Activated naive CD8-positive, alpha-beta T cell (primary cell): ENCODE data around the gene XCR1.
A peak's percentile ranks its signal among the peaks of the same experiment; 100 is the strongest.

Experiments used
- H3K27ac Mint-ChIP-seq: one replicate; pipeline ENCODE4 v1.8.0; 2021; ENCODE audit warnings: mixed read lengths
- H3K27me3 Mint-ChIP-seq: one replicate; pipeline ENCODE4 v1.8.0; 2021; ENCODE audit warnings: mixed read lengths
- H3K36me3 Mint-ChIP-seq: one replicate; pipeline ENCODE4 v1.8.0; 2021; ENCODE audit warnings: mixed read lengths
- H3K4me1 Mint-ChIP-seq: one replicate; pipeline ENCODE4 v1.8.0; 2021; ENCODE audit warnings: low read depth, mixed read lengths
- H3K4me3 Mint-ChIP-seq: one replicate; pipeline ENCODE4 v1.8.0; 2021; ENCODE audit warnings: mild to moderate bottlenecking, mixed read lengths
- H3K9me3 Mint-ChIP-seq: one replicate; pipeline ENCODE4 v1.8.0; 2021; ENCODE audit warnings: low read depth, mixed read lengths

The XCR1 gene

GRCh38 chr3:46027021-46027705 lies at the start of gene XCR1:
Gene XCR1 (minus strand): TSS chr3:46027483. CDS start chr3:46021947, 5,536 bp downstream.
- no peaks in the 10 kb centered on the region for H3K27me3 Mint-ChIP-seq
- H3K4me3 Mint-ChIP-seq, result no peak within 1 kb of the TSS
- no peaks in the 10 kb centered on the region for H3K4me1 Mint-ChIP-seq
- peaks cover 2% of the 10 kb centered on the region for H3K36me3 Mint-ChIP-seq
- peaks cover 3% of the 10 kb centered on the region for H3K9me3 Mint-ChIP-seq
- H3K27ac Mint-ChIP-seq, result no peak within 1 kb of the TSS

GRCh38 chr3:46076606-46077005 lies 49.3 kb upstream of the XCR1 start:
- H3K4me3 Mint-ChIP-seq, result no peak overlapping the region
- H3K9me3 Mint-ChIP-seq, result peaks cover 8% of the 10 kb centered on the region
- H3K27me3 Mint-ChIP-seq, result peaks cover 3% of the 10 kb centered on the region
- H3K27ac Mint-ChIP-seq, result no peak overlapping the region
- H3K4me1 Mint-ChIP-seq, result peaks cover 16% of the 10 kb centered on the region
- H3K36me3 Mint-ChIP-seq, result no peaks in the 10 kb centered on the region

GRCh38 chr3:46075816-46076215 lies 48.5 kb upstream of the XCR1 start:
- peaks cover 3% of the 10 kb centered on the region for H3K27me3 Mint-ChIP-seq
- H3K4me1 Mint-ChIP-seq, result peaks cover 24% of the 10 kb centered on the region
- no peak overlapping the region for H3K4me3 Mint-ChIP-seq
- H3K27ac Mint-ChIP-seq, result no peak overlapping the region
- H3K9me3 Mint-ChIP-seq, result peaks cover 15% of the 10 kb centered on the region
- peaks cover 2% of the 10 kb centered on the region for H3K36me3 Mint-ChIP-seq

- H3K27ac Mint-ChIP-seq, result peak overlapping the region; percentile 72
- H3K4me3 Mint-ChIP-seq, result peak overlapping the region; percentile 67
- peaks cover 60% of the 10 kb centered on the region for H3K4me1 Mint-ChIP-seq
Observed at GRCh38 chr3:46071222-46071858, 44.1 kb upstream of the XCR1 start.

GRCh38 chr3:46070595-46071093 lies 43.4 kb upstream of the XCR1 start:
- Mint-ChIP-seq H3K27me3 (no peaks in the 10 kb centered on the region), H3K9me3 (peaks cover 17% of the 10 kb centered on the region), H3K4me1 (peaks cover 66% of the 10 kb centered on the region), H3K4me3 (peak overlapping the region; percentile 67), H3K27ac (peak overlapping the region; percentile 72), H3K36me3 (peaks cover 3% of the 10 kb centered on the region)

More at GRCh38 chr3:46071222-46071858, 44.1 kb upstream of the XCR1 start:
- Mint-ChIP-seq H3K36me3 (peaks cover 3% of the 10 kb centered on the region), H3K27me3 (no peaks in the 10 kb centered on the region), H3K9me3 (peaks cover 17% of the 10 kb centered on the region)

GRCh38 chr3:46068501-46068900 lies 41.2 kb upstream of the XCR1 start:
- no peaks in the 10 kb centered on the region for H3K27me3 Mint-ChIP-seq

GRCh38 chr3:46067401-46067800 lies 40.1 kb upstream of the XCR1 start:
- H3K9me3 Mint-ChIP-seq, result peaks cover 10% of the 10 kb centered on the region
- H3K36me3 Mint-ChIP-seq, result peaks cover 3% of the 10 kb centered on the region
- H3K27ac Mint-ChIP-seq, result peak overlapping the region; percentile 36

More at GRCh38 chr3:46068501-46068900, 41.2 kb upstream of the XCR1 start:
- H3K4me3 Mint-ChIP-seq, result peak overlapping the region; percentile 35
- H3K27ac Mint-ChIP-seq, result peak overlapping the region; percentile 23
- peaks cover 17% of the 10 kb centered on the region for H3K9me3 Mint-ChIP-seq
- peaks cover 86% of the 10 kb centered on the region for H3K4me1 Mint-ChIP-seq
- H3K36me3 Mint-ChIP-seq, result peaks cover 3% of the 10 kb centered on the region

GRCh38 chr3:46065750-46066256 lies 38.5 kb upstream of the XCR1 start:
- Mint-ChIP-seq H3K36me3 (peaks cover under 1% of the 10 kb centered on the region), H3K4me3 (peak overlapping the region; percentile 32), H3K4me1 (peaks cover 87% of the 10 kb centered on the region), H3K27ac (peak overlapping the region; percentile 88), H3K9me3 (peaks cover 1% of the 10 kb centered on the region), H3K27me3 (no peaks in the 10 kb centered on the region)

More at GRCh38 chr3:46067401-46067800, 40.1 kb upstream of the XCR1 start:
- Mint-ChIP-seq H3K4me1 (peaks cover 94% of the 10 kb centered on the region), H3K4me3 (peak overlapping the region; percentile 12), H3K27me3 (no peaks in the 10 kb centered on the region)

- no peaks in the 10 kb centered on the region for H3K9me3 Mint-ChIP-seq
- peaks cover 82% of the 10 kb centered on the region for H3K4me1 Mint-ChIP-seq
- H3K27ac Mint-ChIP-seq, result peak overlapping the region; percentile 88
- no peaks in the 10 kb centered on the region for H3K36me3 Mint-ChIP-seq
- H3K27me3 Mint-ChIP-seq, result no peaks in the 10 kb centered on the region
- H3K4me3 Mint-ChIP-seq, result peak overlapping the region; percentile 82
Observed at GRCh38 chr3:46065294-46065705, 38.0 kb upstream of the XCR1 start.

- no peak overlapping the region for H3K27ac Mint-ChIP-seq
- H3K9me3 Mint-ChIP-seq, result no peaks in the 10 kb centered on the region
- no peak overlapping the region for H3K4me3 Mint-ChIP-seq
- H3K27me3 Mint-ChIP-seq, result peaks cover 4% of the 10 kb centered on the region
- no peaks in the 10 kb centered on the region for H3K36me3 Mint-ChIP-seq
- peaks cover 56% of the 10 kb centered on the region for H3K4me1 Mint-ChIP-seq
Observed at GRCh38 chr3:46062679-46063078, 35.4 kb upstream of the XCR1 start.

- Mint-ChIP-seq H3K4me1 (peaks cover 48% of the 10 kb centered on the region), H3K36me3 (no peaks in the 10 kb centered on the region), H3K9me3 (no peaks in the 10 kb centered on the region), H3K4me3 (no peak overlapping the region), H3K27me3 (peaks cover 8% of the 10 kb centered on the region), H3K27ac (no peak overlapping the region)
Observed at GRCh38 chr3:46061887-46062286, 34.6 kb upstream of the XCR1 start.

- no peaks in the 10 kb centered on the region for H3K9me3 Mint-ChIP-seq
- no peak overlapping the region for H3K4me3 Mint-ChIP-seq
- H3K36me3 Mint-ChIP-seq, result no peaks in the 10 kb centered on the region
- no peak overlapping the region for H3K27ac Mint-ChIP-seq
- peaks cover 8% of the 10 kb centered on the region for H3K27me3 Mint-ChIP-seq
- H3K4me1 Mint-ChIP-seq, result peaks cover 41% of the 10 kb centered on the region
Observed at GRCh38 chr3:46061108-46061720, 33.9 kb upstream of the XCR1 start.

- Mint-ChIP-seq H3K4me3 (no peak overlapping the region), H3K9me3 (no peaks in the 10 kb centered on the region), H3K27ac (no peak overlapping the region), H3K27me3 (peaks cover 8% of the 10 kb centered on the region), H3K4me1 (peaks cover 36% of the 10 kb centered on the region), H3K36me3 (peaks cover 4% of the 10 kb centered on the region)
Observed at GRCh38 chr3:46060551-46060950, 33.3 kb upstream of the XCR1 start.

GRCh38 chr3:46059432-46059831 lies 32.1 kb upstream of the XCR1 start:
- Mint-ChIP-seq H3K4me3 (no peak overlapping the region), H3K27me3 (peaks cover 11% of the 10 kb centered on the region)

GRCh38 chr3:46058981-46059380 lies 31.7 kb upstream of the XCR1 start:
- peaks cover 12% of the 10 kb centered on the region for H3K27me3 Mint-ChIP-seq
- no peak overlapping the region for H3K27ac Mint-ChIP-seq
- H3K4me3 Mint-ChIP-seq, result no peak overlapping the region
- no peaks in the 10 kb centered on the region for H3K9me3 Mint-ChIP-seq
- H3K4me1 Mint-ChIP-seq, result peaks cover 23% of the 10 kb centered on the region
- H3K36me3 Mint-ChIP-seq, result peaks cover 7% of the 10 kb centered on the region

More at GRCh38 chr3:46059432-46059831, 32.1 kb upstream of the XCR1 start:
- Mint-ChIP-seq H3K27ac (no peak overlapping the region), H3K36me3 (peaks cover 7% of the 10 kb centered on the region), H3K9me3 (no peaks in the 10 kb centered on the region), H3K4me1 (peaks cover 26% of the 10 kb centered on the region)
